ENCODE results near the gene AFAP1L1. TPM values are rescaled to one million over a fixed set of nuclear protein-coding genes. Genes with fewer than 3 reads are reported as not detected.

Gene AFAP1L1
- total and polyA plus RNA-seq, 9 of the 15 experiments (the other 6 are each of a cell fraction or from before 2014, with no cell fraction given), result 0.01 to 0.12 (median 0.03) TPM; not detected in 4

- DNase-seq (ENCODE audit: extremely low read depth in 1 of 4, low spot score in 3 of 4) (peak in 1 of 4 experiments; percentile 49), ATAC-seq (peak; percentile 53), FAIRE-seq (peak; percentile 23)
- in situ Hi-C loops (cut with MboI), result no loop called here
- POLR2A ChIA-PET, result interaction anchor here (0.6 to 8.3 kb wide), 5 partner anchors 11 to 208 kb away, joined by 3 to 87 read pairs (median 5); partner anchors contain the start of gene GRPEL2
- H3K4me3 ChIP-seq, result peak overlapping the region; percentile 71
- H3K9me1 ChIP-seq (ENCODE audit: control insufficient read depth, insufficient read depth, low read length), result no peaks in the 10 kb centered on the region
- peaks cover 12% of the 10 kb centered on the region; the same call in 2 of the 3 replicates for H3K79me2 ChIP-seq (ENCODE audit: control insufficient read depth, insufficient read depth, low read length)
- peaks cover 26% of the 10 kb centered on the region for H3K36me3 ChIP-seq (ENCODE audit: control insufficient read depth, insufficient read depth, low read length)
- no peaks in the 10 kb centered on the region for H3K27me3 ChIP-seq (ENCODE audit: control insufficient read depth in 2 of 2, insufficient read depth in 2 of 2, low read length in 2 of 2)
- CTCF ChIA-PET (ENCODE audit: low intra/inter-chr PET ratio), result no interaction called here
- under 1% methylated on average over 17 of the region's 18 CpGs for WGBS (ENCODE audit: insufficient coverage, low coverage, missing lambda C conversion rate)
- peak overlapping the region; percentile 77 for H2AFZ ChIP-seq (ENCODE audit: low read depth, low read length)
- no peaks in the 10 kb centered on the region for H4K20me1 ChIP-seq (replicated peaks; ENCODE audit: control insufficient read depth, insufficient read depth, low read length)
- peak overlapping the region; percentile 66 for H3K27ac ChIP-seq (ENCODE audit: extremely low read depth, low read depth, low read length)
- peak overlapping the region; percentile 88 for H3K4me2 ChIP-seq (ENCODE audit: insufficient read depth, low read length)
- intact Hi-C loops (cut with micrococcal nuclease), result no loop called here
- peaks cover 9 to 15% of the 10 kb centered on the region in 2 experiments; a peak in 3 of 5 replicates for H3K4me1 ChIP-seq (replicated peaks in 1 of 2; ENCODE audit: control insufficient read depth in 2 of 2, insufficient read depth in 2 of 2, low read length in 2 of 2)
- no peaks in the 10 kb centered on the region for H3K9me3 ChIP-seq (replicated peaks; ENCODE audit: control insufficient read depth, insufficient read depth, low read depth, low read length)
- TSS peak; percentile 33 for BruUV-seq (replicated peaks)
- peak overlapping the region; percentile 70 to 98 for H3K9ac ChIP-seq (ENCODE audit: insufficient read depth in 1 of 2, low read depth in 2 of 2, low read length in 2 of 2)
- TF ChIP-seq, protein P1, sequence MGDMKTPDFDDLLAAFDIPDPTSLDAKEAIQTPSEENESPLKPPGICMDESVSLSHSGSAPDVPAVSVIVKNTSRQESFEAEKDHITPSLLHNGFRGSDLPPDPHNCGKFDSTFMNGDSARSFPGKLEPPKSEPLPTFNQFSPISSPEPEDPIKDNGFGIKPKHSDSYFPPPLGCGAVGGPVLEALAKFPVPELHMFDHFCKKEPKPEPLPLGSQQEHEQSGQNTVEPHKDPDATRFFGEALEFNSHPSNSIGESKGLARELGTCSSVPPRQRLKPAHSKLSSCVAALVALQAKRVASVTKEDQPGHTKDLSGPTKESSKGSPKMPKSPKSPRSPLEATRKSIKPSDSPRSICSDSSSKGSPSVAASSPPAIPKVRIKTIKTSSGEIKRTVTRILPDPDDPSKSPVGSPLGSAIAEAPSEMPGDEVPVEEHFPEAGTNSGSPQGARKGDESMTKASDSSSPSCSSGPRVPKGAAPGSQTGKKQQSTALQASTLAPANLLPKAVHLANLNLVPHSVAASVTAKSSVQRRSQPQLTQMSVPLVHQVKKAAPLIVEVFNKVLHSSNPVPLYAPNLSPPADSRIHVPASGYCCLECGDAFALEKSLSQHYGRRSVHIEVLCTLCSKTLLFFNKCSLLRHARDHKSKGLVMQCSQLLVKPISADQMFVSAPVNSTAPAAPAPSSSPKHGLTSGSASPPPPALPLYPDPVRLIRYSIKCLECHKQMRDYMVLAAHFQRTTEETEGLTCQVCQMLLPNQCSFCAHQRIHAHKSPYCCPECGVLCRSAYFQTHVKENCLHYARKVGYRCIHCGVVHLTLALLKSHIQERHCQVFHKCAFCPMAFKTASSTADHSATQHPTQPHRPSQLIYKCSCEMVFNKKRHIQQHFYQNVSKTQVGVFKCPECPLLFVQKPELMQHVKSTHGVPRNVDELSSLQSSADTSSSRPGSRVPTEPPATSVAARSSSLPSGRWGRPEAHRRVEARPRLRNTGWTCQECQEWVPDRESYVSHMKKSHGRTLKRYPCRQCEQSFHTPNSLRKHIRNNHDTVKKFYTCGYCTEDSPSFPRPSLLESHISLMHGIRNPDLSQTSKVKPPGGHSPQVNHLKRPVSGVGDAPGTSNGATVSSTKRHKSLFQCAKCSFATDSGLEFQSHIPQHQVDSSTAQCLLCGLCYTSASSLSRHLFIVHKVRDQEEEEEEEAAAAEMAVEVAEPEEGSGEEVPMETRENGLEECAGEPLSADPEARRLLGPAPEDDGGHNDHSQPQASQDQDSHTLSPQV (IDR thresholded peaks at IDR 0.05), result no peak
- no peak for TF ChIP-seq THAP12 (CRISPR knock-in tag; IDR thresholded peaks at IDR 0.05)
- TF ChIP-seq HDAC1 (IDR thresholded peaks at IDR 0.05), result 0 out of 4 replicates have a peak, but pooled peaks of 1 of the 2 experiments have one; percentile 27
- peak; percentile 54; the same call in 1 of the 2 replicates for TF ChIP-seq FOXK1 (CRISPR knock-in tag; IDR thresholded peaks at IDR 0.05; ENCODE audit: borderline replicate concordance)
- peak in 1 of 2 experiments; percentile 24; a peak in 1 of 4 replicates for TF ChIP-seq TEAD1 (CRISPR knock-in tag; IDR thresholded peaks at IDR 0.05)
- 0 out of 2 replicates have a peak, but pooled peaks have one; percentile 22 for TF ChIP-seq ZBTB1 (CRISPR knock-in tag; IDR thresholded peaks at IDR 0.05; ENCODE audit: borderline replicate concordance, low read depth)
- peak; percentile 14; the same call in 1 of the 2 replicates for TF ChIP-seq PHF8 (IDR thresholded peaks at IDR 0.05; ENCODE audit: borderline replicate concordance, low read length)
- TF ChIP-seq ZNF584 (CRISPR knock-in tag; IDR thresholded peaks at IDR 0.05; ENCODE audit: low read depth), result no peak
- 0 out of 2 replicates have a peak, but pooled peaks have one; percentile 84 for TF ChIP-seq KAT7 (CRISPR knock-in tag; IDR thresholded peaks at IDR 0.05; ENCODE audit: borderline replicate concordance)
- TF ChIP-seq DPF2 (IDR thresholded peaks at IDR 0.05), result no peak
- TF ChIP-seq, protein P2, sequence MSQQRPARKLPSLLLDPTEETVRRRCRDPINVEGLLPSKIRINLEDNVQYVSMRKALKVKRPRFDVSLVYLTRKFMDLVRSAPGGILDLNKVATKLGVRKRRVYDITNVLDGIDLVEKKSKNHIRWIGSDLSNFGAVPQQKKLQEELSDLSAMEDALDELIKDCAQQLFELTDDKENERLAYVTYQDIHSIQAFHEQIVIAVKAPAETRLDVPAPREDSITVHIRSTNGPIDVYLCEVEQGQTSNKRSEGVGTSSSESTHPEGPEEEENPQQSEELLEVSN (IDR thresholded peaks at IDR 0.05; ENCODE audit: borderline replicate concordance in 1 of 2, extremely low read depth in 1 of 2, insufficient read depth in 1 of 2, insufficient read length in 1 of 2, low read depth in 1 of 2, low read length in 1 of 2, poor library complexity in 1 of 2, severe bottlenecking in 1 of 2), result peak in 1 of 2 experiments; percentile 4
- TF ChIP-seq U2AF1 (optimal IDR thresholded peaks at IDR 0.05; ENCODE audit: low read depth, low read length), result no peak
Measured at GRCh38 chr5:149358294-149358651, 86.6 kb downstream of the AFAP1L1 start.

Data from K562 (cell line).